Measurements from ENCODE around the gene TMEM256. TPM values are rescaled to one million over a fixed set of nuclear protein-coding genes. Genes with fewer than 3 reads are reported as not detected.

Gene TMEM256
- polyA plus RNA-seq, 1 donor: 187 TPM

DNA sequence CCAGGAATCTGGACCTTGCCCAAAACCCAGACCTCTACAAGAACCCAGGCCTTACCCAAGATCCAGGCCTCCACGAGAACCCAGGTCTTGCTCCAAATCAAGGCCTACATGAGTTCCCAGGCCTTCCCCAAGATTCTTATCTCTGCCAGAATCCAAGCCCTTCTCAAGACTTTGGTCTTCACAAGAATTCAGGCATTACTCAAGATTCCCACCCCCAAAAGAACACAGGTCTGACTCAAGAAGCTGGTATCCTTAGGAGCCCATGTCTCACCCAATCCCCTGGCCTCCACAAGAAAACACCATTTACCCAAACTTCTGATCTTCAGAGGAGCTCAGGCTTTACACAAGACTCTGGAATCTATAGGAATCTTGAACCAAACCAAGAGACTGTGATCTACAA lies 27.3 kb upstream of the TMEM256 start:
- no peak for DNase-seq
- no peak overlapping the region for H3K4me3 ChIP-seq (ENCODE audit: low read length)
- peaks cover 7% of the 10 kb centered on the region for H3K27me3 ChIP-seq (ENCODE audit: control insufficient read depth, insufficient read depth, low read length)
- peaks cover 3% of the 10 kb centered on the region for H3K4me1 ChIP-seq (ENCODE audit: control insufficient read depth, insufficient read depth, low read length)
- H3K27ac ChIP-seq (ENCODE audit: low read length): no peak overlapping the region
- WGBS (ENCODE audit: insufficient coverage, low lambda C conversion rate): 40% methylated on average over 1 of the region's 1 CpG
- H3K36me3 ChIP-seq (ENCODE audit: control insufficient read depth, insufficient read depth, low read length): no peaks in the 10 kb centered on the region
- H3K9me3 ChIP-seq (ENCODE audit: control insufficient read depth, low read depth, low read length): no peaks in the 10 kb centered on the region

DNA sequence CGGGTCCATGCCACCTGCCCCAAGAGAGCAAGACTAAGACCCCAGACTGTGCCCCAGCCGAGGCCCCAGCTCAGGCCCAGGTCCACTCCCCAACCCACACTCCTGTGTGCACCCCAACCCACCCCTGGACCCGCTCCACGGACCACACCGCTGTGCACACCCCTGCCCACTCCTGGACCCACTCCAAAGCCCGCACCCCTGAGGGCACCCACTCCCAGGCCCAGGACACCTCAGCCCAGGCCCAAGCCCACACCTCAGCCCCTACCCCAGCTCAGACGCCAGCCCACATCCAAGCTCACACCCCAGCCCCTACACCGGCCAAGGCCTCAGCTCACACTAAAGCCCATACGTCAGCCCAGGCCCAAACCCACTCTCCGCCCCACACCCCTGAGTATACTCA lies 25.8 kb upstream of the TMEM256 start:
- Histone ChIP-seq H3K4me3 (ENCODE audit: low read length) (no peak overlapping the region), H3K27me3 (ENCODE audit: control insufficient read depth, insufficient read depth, low read length) (no peaks in the 10 kb centered on the region), H3K9me3 (ENCODE audit: control insufficient read depth, low read depth, low read length) (no peaks in the 10 kb centered on the region), H3K36me3 (ENCODE audit: control insufficient read depth, insufficient read depth, low read length) (no peaks in the 10 kb centered on the region), H3K27ac (ENCODE audit: low read length) (no peak overlapping the region), H3K4me1 (ENCODE audit: control insufficient read depth, insufficient read depth, low read length) (no peaks in the 10 kb centered on the region)
- WGBS (ENCODE audit: insufficient coverage, low lambda C conversion rate): no CpG with 5 or more reads among the region's 10 CpGs
- DNase-seq: no peak

DNA sequence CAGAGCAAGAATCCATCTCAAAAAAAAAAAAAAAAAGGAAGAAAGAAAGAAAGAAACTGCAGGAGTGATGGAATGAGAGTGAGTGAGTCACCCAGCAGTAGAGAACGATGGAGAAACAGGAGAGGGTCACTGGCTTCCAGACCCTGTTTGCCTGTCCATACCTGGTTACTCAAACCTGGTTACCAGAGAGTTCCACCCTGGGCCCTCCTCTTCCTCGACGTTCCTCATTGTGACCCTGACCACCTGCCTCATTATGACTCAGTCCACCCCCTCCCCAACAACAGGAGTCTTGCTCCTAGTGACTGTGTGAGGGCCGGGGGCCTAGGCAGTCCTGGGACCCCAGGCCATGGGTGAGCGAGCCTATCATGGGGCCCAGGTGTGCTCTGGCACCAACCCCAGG lies 24.7 kb upstream of the TMEM256 start, which contains the start of gene SPEM3:
Gene SPEM3 (plus strand): TSS at position 301 of the 400 bp plus-strand sequence. CDS start 46 bp downstream, at position 347.
- no CpG with 5 or more reads among the region's 5 CpGs for WGBS (ENCODE audit: insufficient coverage, low lambda C conversion rate)
- Histone ChIP-seq H3K36me3 (ENCODE audit: control insufficient read depth, insufficient read depth, low read length) (no peaks in the 10 kb centered on the region), H3K4me3 (ENCODE audit: low read length) (no peak within 1 kb of the TSS), H3K9me3 (ENCODE audit: control insufficient read depth, low read depth, low read length) (no peaks in the 10 kb centered on the region), H3K27ac (ENCODE audit: low read length) (no peak within 1 kb of the TSS), H3K4me1 (ENCODE audit: control insufficient read depth, insufficient read depth, low read length) (no peaks in the 10 kb centered on the region), H3K27me3 (ENCODE audit: control insufficient read depth, insufficient read depth, low read length) (no peaks in the 10 kb centered on the region)
- DNase-seq: no peak

DNA sequence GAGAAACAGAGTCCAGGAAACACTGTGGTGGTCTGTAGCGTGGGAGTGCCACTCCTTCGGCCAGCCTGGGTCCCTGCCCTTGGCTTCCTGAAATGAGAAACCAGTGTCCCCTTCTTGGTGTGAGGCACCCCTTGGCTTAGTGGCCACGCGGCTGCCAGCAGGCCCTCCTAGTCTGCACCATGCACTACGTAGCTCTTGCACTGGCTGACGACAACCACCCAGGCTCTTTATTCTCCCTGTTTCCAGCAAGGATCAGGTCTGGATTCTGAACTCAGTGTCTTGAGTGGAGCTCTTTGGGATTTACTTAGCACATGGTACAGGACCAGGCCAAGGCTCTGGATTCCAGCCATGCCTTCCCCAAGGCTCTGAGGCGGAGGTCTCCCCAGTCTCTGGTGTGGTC lies 23.7 kb upstream of the TMEM256 start:
- no CpG with 5 or more reads among the region's 7 CpGs for WGBS (ENCODE audit: insufficient coverage, low lambda C conversion rate)
- Histone ChIP-seq H3K9me3 (ENCODE audit: control insufficient read depth, low read depth, low read length) (no peaks in the 10 kb centered on the region), H3K4me3 (ENCODE audit: low read length) (no peak overlapping the region), H3K27ac (ENCODE audit: low read length) (no peak overlapping the region), H3K36me3 (ENCODE audit: control insufficient read depth, insufficient read depth, low read length) (no peaks in the 10 kb centered on the region), H3K4me1 (ENCODE audit: control insufficient read depth, insufficient read depth, low read length) (no peaks in the 10 kb centered on the region), H3K27me3 (ENCODE audit: control insufficient read depth, insufficient read depth, low read length) (no peaks in the 10 kb centered on the region)
- no peak for DNase-seq

DNA sequence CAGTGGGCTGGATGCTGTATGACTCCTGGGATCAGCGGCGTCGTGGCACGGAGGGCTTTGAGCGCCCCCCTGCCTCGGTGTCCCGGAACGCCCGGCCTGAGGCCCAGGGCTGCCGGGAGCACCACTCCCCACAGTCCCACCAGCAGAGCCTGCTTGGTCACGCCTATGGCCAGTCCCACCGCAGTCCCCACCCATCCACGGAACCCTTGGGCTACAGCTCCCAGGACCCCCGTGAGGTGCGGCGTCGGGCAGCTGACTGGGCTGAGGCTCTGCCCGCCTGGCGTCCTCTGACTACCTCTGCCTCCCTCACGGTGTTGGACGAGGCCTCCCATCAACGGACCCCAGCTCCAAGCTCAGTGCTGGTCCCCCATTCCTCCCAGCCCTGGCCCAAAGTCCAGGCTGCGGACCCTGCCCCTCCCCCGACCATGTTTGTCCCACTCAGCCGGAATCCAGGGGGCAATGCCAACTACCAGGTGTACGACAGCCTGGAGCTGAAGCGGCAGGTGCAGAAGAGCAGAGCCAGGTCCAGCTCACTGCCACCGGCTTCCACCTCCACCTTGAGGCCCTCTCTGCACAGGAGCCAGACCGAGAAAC lies 23.1 kb upstream of the TMEM256 start:
- DNase-seq: no peak
- H3K27me3 ChIP-seq (ENCODE audit: control insufficient read depth, insufficient read depth, low read length): no peaks in the 10 kb centered on the region
- no peak overlapping the region for H3K4me3 ChIP-seq (ENCODE audit: low read length)
- no peak overlapping the region for H3K27ac ChIP-seq (ENCODE audit: low read length)
- no peaks in the 10 kb centered on the region for H3K36me3 ChIP-seq (ENCODE audit: control insufficient read depth, insufficient read depth, low read length)
- H3K4me1 ChIP-seq (ENCODE audit: control insufficient read depth, insufficient read depth, low read length): no peaks in the 10 kb centered on the region
- WGBS (ENCODE audit: insufficient coverage, low lambda C conversion rate): no CpG with 5 or more reads among the region's 29 CpGs
- no peaks in the 10 kb centered on the region for H3K9me3 ChIP-seq (ENCODE audit: control insufficient read depth, low read depth, low read length)

DNA sequence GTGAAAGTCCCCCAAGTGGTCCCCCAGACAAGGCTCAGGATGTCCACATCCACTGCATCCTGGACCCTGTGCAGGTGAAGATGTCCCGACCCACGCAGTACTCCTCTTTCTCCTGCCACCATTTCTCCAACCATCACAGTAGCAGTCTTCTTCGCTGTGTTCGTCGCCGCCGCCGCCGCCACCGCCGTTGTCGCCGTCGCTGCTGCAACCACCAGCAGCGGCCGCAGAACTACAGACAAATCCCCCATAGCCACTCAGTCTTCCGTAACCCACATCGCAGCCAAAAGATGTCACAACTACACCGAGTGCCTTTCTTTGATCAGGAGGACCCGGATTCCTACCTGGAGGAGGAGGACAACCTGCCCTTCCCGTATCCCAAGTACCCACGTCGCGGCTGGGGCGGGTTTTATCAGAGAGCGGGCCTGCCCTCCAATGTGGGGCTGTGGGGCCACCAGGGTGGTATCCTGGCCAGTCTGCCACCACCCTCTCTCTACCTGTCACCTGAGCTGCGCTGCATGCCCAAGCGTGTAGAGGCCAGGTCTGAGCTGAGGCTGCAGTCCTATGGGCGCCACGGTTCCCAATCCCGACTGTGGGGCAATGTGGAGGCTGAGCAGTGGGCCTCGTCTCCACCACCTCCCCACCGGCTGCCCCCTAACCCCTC lies 22.4 kb upstream of the TMEM256 start:
- DNase-seq: no peak
- WGBS (ENCODE audit: insufficient coverage, low lambda C conversion rate): 96% methylated on average over 10 of the region's 33 CpGs
- H3K4me3 ChIP-seq (ENCODE audit: low read length): no peak overlapping the region
- no peaks in the 10 kb centered on the region for H3K4me1 ChIP-seq (ENCODE audit: control insufficient read depth, insufficient read depth, low read length)
- no peaks in the 10 kb centered on the region for H3K9me3 ChIP-seq (ENCODE audit: control insufficient read depth, low read depth, low read length)
- H3K27me3 ChIP-seq (ENCODE audit: control insufficient read depth, insufficient read depth, low read length): no peaks in the 10 kb centered on the region
- H3K36me3 ChIP-seq (ENCODE audit: control insufficient read depth, insufficient read depth, low read length): no peaks in the 10 kb centered on the region
- no peak overlapping the region for H3K27ac ChIP-seq (ENCODE audit: low read length)

DNA sequence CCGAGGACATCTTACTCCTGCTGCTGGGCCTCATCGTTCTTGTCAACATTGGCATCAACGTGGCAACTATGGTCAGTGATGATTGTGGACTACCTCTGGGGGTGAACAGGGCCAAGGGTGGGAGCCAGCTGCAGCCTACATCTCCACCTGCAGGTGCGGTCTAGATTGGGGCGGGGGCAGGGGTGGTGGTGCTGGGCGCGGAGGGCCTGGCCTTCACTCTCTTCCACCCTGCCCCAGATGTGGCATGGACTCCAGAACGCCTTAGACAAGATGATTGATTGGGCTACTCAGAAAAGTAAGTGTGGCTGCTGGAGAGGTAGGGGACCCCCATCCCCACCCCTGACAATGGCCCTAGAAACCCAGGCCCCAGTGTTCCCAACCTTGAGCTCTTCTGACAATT lies 21.9 kb upstream of the TMEM256 start:
- H3K27ac ChIP-seq (ENCODE audit: low read length): no peak overlapping the region
- H3K4me3 ChIP-seq (ENCODE audit: low read length): no peak overlapping the region
- H3K4me1 ChIP-seq (ENCODE audit: control insufficient read depth, insufficient read depth, low read length): no peaks in the 10 kb centered on the region
- DNase-seq: no peak
- H3K9me3 ChIP-seq (ENCODE audit: control insufficient read depth, low read depth, low read length): peaks cover 2% of the 10 kb centered on the region
- no peaks in the 10 kb centered on the region for H3K36me3 ChIP-seq (ENCODE audit: control insufficient read depth, insufficient read depth, low read length)
- WGBS (ENCODE audit: insufficient coverage, low lambda C conversion rate): no CpG with 5 or more reads among the region's 8 CpGs
- no peaks in the 10 kb centered on the region for H3K27me3 ChIP-seq (ENCODE audit: control insufficient read depth, insufficient read depth, low read length)

DNA sequence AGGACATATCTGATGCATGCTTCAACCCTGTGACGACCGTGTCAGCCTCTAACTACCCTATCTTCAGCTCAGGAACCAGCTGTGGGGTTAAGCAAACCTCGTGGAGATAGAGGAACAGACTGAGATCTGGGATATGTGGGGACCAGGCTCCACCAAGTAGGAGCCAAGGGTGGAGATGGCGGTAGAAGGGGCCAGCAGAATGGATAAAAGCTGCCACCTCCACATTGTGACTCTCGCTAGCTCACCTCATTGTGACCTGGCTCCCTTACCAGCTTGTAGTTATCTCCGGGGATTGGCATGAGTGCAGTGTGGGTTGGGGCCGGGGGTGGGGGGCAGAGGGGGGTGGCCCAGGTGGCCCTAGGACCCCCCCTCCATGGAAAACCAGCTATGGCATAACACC lies 21.4 kb upstream of the TMEM256 start, which contains the start of gene SPEM2:
Gene SPEM2 (plus strand): TSS at position 301 of the 400 bp plus-strand sequence. CDS start 73 bp downstream, at position 374.
- H3K9me3 ChIP-seq (ENCODE audit: control insufficient read depth, low read depth, low read length): peaks cover 2% of the 10 kb centered on the region
- no peaks in the 10 kb centered on the region for H3K4me1 ChIP-seq (ENCODE audit: control insufficient read depth, insufficient read depth, low read length)
- no CpG with 5 or more reads among the region's 7 CpGs for WGBS (ENCODE audit: insufficient coverage, low lambda C conversion rate)
- H3K36me3 ChIP-seq (ENCODE audit: control insufficient read depth, insufficient read depth, low read length): no peaks in the 10 kb centered on the region
- no peak for DNase-seq
- no peak within 1 kb of the TSS for H3K27ac ChIP-seq (ENCODE audit: low read length)
- H3K27me3 ChIP-seq (ENCODE audit: control insufficient read depth, insufficient read depth, low read length): no peaks in the 10 kb centered on the region
- no peak within 1 kb of the TSS for H3K4me3 ChIP-seq (ENCODE audit: low read length)

DNA sequence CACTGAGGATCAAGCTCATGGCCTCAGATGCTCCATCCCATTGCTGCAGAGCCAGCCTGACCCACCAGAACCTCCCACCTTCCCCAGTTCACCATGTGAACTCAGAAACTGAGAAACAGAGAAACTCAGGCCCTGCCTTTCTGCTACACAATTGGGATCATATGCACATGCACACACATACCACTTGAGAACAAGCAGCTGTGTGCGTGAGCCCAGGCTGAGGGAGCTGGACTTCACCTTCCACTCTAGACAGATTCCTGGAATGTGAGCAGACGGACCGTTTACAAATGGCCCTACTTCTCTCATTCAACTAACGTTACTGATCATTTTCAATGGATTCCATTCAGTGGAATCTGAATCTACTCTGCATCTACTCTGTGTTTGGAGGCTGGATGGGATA lies 19.8 kb upstream of the TMEM256 start:
- WGBS (ENCODE audit: insufficient coverage, low lambda C conversion rate): no CpG with 5 or more reads among the region's 4 CpGs
- DNase-seq: no peak
- Histone ChIP-seq H3K4me1 (ENCODE audit: control insufficient read depth, insufficient read depth, low read length) (no peaks in the 10 kb centered on the region), H3K4me3 (ENCODE audit: low read length) (no peak overlapping the region), H3K36me3 (ENCODE audit: control insufficient read depth, insufficient read depth, low read length) (no peaks in the 10 kb centered on the region), H3K27me3 (ENCODE audit: control insufficient read depth, insufficient read depth, low read length) (no peaks in the 10 kb centered on the region), H3K9me3 (ENCODE audit: control insufficient read depth, low read depth, low read length) (peaks cover 2% of the 10 kb centered on the region), H3K27ac (ENCODE audit: low read length) (no peak overlapping the region)

DNA sequence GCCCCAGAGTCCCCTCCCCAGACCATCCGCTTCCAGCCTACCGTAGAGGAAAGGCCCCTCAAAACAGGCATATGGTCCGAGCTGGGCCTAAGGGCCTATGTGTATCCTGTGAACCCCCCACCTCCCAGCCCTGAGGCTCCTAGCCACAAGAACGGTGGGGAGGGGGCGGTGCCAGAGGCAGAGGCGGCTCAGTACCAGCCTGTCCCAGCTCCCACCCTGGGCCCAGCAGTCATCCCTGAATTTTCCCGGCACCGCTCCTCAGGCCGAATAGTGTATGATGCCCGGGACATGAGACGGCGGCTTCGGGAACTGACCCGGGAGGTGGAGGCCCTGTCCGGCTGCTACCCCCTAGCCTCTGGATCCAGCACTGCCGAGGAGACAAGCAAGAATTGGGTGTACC lies 17.3 kb upstream of the TMEM256 start:
- Histone ChIP-seq H3K36me3 (ENCODE audit: control insufficient read depth, insufficient read depth, low read length) (no peaks in the 10 kb centered on the region), H3K27ac (ENCODE audit: low read length) (no peak overlapping the region), H3K27me3 (ENCODE audit: control insufficient read depth, insufficient read depth, low read length) (no peaks in the 10 kb centered on the region), H3K4me1 (ENCODE audit: control insufficient read depth, insufficient read depth, low read length) (no peaks in the 10 kb centered on the region), H3K9me3 (ENCODE audit: control insufficient read depth, low read depth, low read length) (peaks cover 2% of the 10 kb centered on the region), H3K4me3 (ENCODE audit: low read length) (no peak overlapping the region)
- no CpG with 5 or more reads among the region's 16 CpGs for WGBS (ENCODE audit: insufficient coverage, low lambda C conversion rate)
- DNase-seq: no peak
